GM21619 (cell line): ENCODE data around the gene SLC66A1.
"Not testable (repeated sequence)": the region's sequence is repeated elsewhere in the genome, so short reads cannot be mapped to it uniquely, and the experiment has no call there.

Experiments
- ATAC-seq: cut with Tn5 transposase; IDR thresholded peaks from one replicate; pipeline ENCODE4 v1.9.1; 2021; ENCODE audit not compliant: unreplicated experiment

The SLC66A1 gene

GRCh38 chr1:19304081-19304480, 8.0 kb upstream of the SLC66A1 start:
- not testable (repeated sequence) for ATAC-seq

- no peak for ATAC-seq
Measured at GRCh38 chr1:19305880-19306279, 6.2 kb upstream of the SLC66A1 start.

GRCh38 chr1:19306941-19307340, 5.2 kb upstream of the SLC66A1 start:
- ATAC-seq: no peak

- no peak for ATAC-seq
Measured at GRCh38 chr1:19307794-19308508, 4.2 kb upstream of the SLC66A1 start.

- no peak for ATAC-seq
Measured at GRCh38 chr1:19308509-19308907, 3.6 kb upstream of the SLC66A1 start.

- ATAC-seq: no peak
Measured at GRCh38 chr1:19309123-19309813, 2.9 kb upstream of the SLC66A1 start.

- no peak for ATAC-seq
Measured at GRCh38 chr1:19310061-19310460, 2.1 kb upstream of the SLC66A1 start.

- ATAC-seq: no peak
Measured at GRCh38 chr1:19310720-19311502, 1.2 kb upstream of the SLC66A1 start.

- peak; percentile 10 for ATAC-seq
Measured at GRCh38 chr1:19311503-19311930, 609 bp upstream of the SLC66A1 start.

- peak; percentile 11 for ATAC-seq
Measured at GRCh38 chr1:19312782-19313635, 883 bp downstream of the SLC66A1 start.

- ATAC-seq: no peak
Measured at GRCh38 chr1:19313636-19313959, 1.5 kb downstream of the SLC66A1 start.

GRCh38 chr1:19313961-19314882, 2.1 kb downstream of the SLC66A1 start:
- no peak for ATAC-seq

- peak; percentile 30 for ATAC-seq
Measured at GRCh38 chr1:19315378-19316198, 3.5 kb downstream of the SLC66A1 start.

GRCh38 chr1:19317126-19317910, 5.2 kb downstream of the SLC66A1 start:
- no peak for ATAC-seq

- ATAC-seq: no peak
Measured at GRCh38 chr1:19319196-19319595, 7.1 kb downstream of the SLC66A1 start.

GRCh38 chr1:19321071-19321470, 8.9 kb downstream of the SLC66A1 start:
- no peak for ATAC-seq

GRCh38 chr1:19322481-19322880, 10.4 kb downstream of the SLC66A1 start:
- ATAC-seq: no peak

GRCh38 chr1:19323987-19324664, 12.0 kb downstream of the SLC66A1 start:
- ATAC-seq: no peak
